Neural cell (in vitro differentiated cells): ENCODE results near the gene PSMG4. TPM values are rescaled to one million over a fixed set of nuclear protein-coding genes. Genes with fewer than 3 reads are reported as not detected.

Experiments used
- H2AFZ ChIP-seq: fragments of 200-600, 300-800 bp; sonication (generic), shearing (Covaris generic); 2 replicates; pipeline ENCODE4 v1.6.0; 2014; ENCODE audit warnings: low read depth, mild to moderate bottlenecking, antibody characterized with exemption, low read length, moderate library complexity
- H3F3A ChIP-seq: fragments of 200-600 bp; shearing (Covaris generic); 2 replicates; pipeline ENCODE4 v1.6.1; 2016; ENCODE audit warnings: mild to moderate bottlenecking, moderate library complexity, mixed read lengths, antibody characterized with exemption, low read length; ENCODE audit not compliant: insufficient read depth, poor library complexity, severe bottlenecking
- H3K27ac ChIP-seq: fragments of 200-600, 300-800 bp; sonication (generic), shearing (Covaris generic); 2 replicates; pipeline ENCODE4 v1.5.1; 2014; ENCODE audit warnings: mild to moderate bottlenecking, low read length, moderate library complexity
- H3K27me3 ChIP-seq: fragments of 300-800, 200-600 bp; sonication (generic), shearing (Covaris generic); 2 replicates; pipeline ENCODE4 v1.6.0; 2014; ENCODE audit warnings: mild to moderate bottlenecking, low read depth, low read length, moderate library complexity; ENCODE audit not compliant: insufficient read depth
- H3K36me3 ChIP-seq: fragments of 300-800, 200-600 bp; sonication (generic), shearing (Covaris generic); 2 replicates; pipeline ENCODE4 v1.5.1; 2014; ENCODE audit warnings: mild to moderate bottlenecking, antibody characterized with exemption, low read length, moderate library complexity; ENCODE audit not compliant: insufficient read depth
- H3K4me2 ChIP-seq: fragments of 300-800, 200-600 bp; sonication (generic), shearing (Covaris generic); 2 replicates; pipeline ENCODE4 v1.6.0; 2014; ENCODE audit warnings: mild to moderate bottlenecking, low read length
- H3K4me3 ChIP-seq: fragments of 300-800, 200-600 bp; sonication (generic), shearing (Covaris generic); 2 replicates; pipeline ENCODE4 v1.5.1; 2014; ENCODE audit warnings: mild to moderate bottlenecking, low read length, moderate library complexity
- H3K79me2 ChIP-seq: fragments of 200-600 bp; shearing (Covaris generic); replicated peaks from 2 replicates; pipeline ENCODE4 v1.6.0; 2014; ENCODE audit warnings: mild to moderate bottlenecking, low read length, moderate library complexity; ENCODE audit not compliant: insufficient read depth
- H3K9ac ChIP-seq: fragments of 300-800, 200-600 bp; sonication (generic), shearing (Covaris generic); 2 replicates; pipeline ENCODE4 v1.6.1; 2016; ENCODE audit warnings: mild to moderate bottlenecking, low read length, mixed read lengths
- H3K9me2 ChIP-seq: fragments of 200-600 bp; shearing (Covaris generic); 2 replicates; pipeline ENCODE4 v1.6.1; 2016; ENCODE audit warnings: mild to moderate bottlenecking, low read length, mixed read lengths; ENCODE audit not compliant: insufficient read depth
- H3K9me3 ChIP-seq: fragments of 200-600, 300-800 bp; sonication (generic), shearing (Covaris generic); 2 replicates; pipeline ENCODE4 v1.6.1; 2016; ENCODE audit warnings: mild to moderate bottlenecking, mixed run types, low read length, moderate library complexity, mixed read lengths
- H4K20me1 ChIP-seq: fragments of 200-600 bp; shearing (Covaris generic); 2 replicates; pipeline ENCODE4 v1.6.1; 2016; ENCODE audit warnings: mild to moderate bottlenecking, mixed run types; ENCODE audit not compliant: insufficient read depth
- CTCF ChIP-seq: fragments of 450-650 bp; IDR thresholded peaks from 2 replicates; pipeline ENCODE4 v1.5.1; 2014; ENCODE audit warnings: antibody characterized with exemption, mild to moderate bottlenecking, moderate library complexity; ENCODE audit not compliant: poor library complexity, severe bottlenecking
- EP300 ChIP-seq: fragments of 450-650 bp; conservative IDR thresholded peaks from 2 replicates; pipeline ENCODE4 v1.6.1; 2014; ENCODE audit warnings: antibody characterized with exemption, mild to moderate bottlenecking, moderate library complexity; ENCODE audit not compliant: poor library complexity, severe bottlenecking
- EZH2 ChIP-seq: fragments of 200-600, 300-800 bp; shearing (Covaris generic), sonication (generic); IDR thresholded peaks from 2 replicates; pipeline ENCODE4 v1.6.1; 2014; ENCODE audit warnings: antibody characterized with exemption, low read length, borderline replicate concordance, mild to moderate bottlenecking; ENCODE audit not compliant: insufficient read depth, poor library complexity, severe bottlenecking
- MXI1 ChIP-seq: fragments of 450-650 bp; conservative IDR thresholded peaks from 2 replicates; pipeline ENCODE4 v1.6.1; 2014; ENCODE audit warnings: antibody characterized with exemption, mild to moderate bottlenecking; ENCODE audit not compliant: poor library complexity, severe bottlenecking
- POLR2AphosphoS5 ChIP-seq: IDR thresholded peaks from 2 replicates; pipeline ENCODE4 v1.6.1; 2012
- RAD21 ChIP-seq: fragments of 450-650 bp; conservative IDR thresholded peaks from 2 replicates; pipeline ENCODE4 v1.6.1; 2014; ENCODE audit warnings: antibody characterized with exemption, mild to moderate bottlenecking, moderate library complexity
- REST ChIP-seq: IDR thresholded peaks from 2 replicates; pipeline ENCODE4 v1.6.1; 2012; ENCODE audit warnings: borderline replicate concordance
- SMC3 ChIP-seq: fragments of 450-650 bp; conservative IDR thresholded peaks from 2 replicates; pipeline ENCODE4 v1.6.1; 2014; ENCODE audit warnings: antibody characterized with exemption, mild to moderate bottlenecking, moderate library complexity; ENCODE audit not compliant: poor library complexity
- TAF1 ChIP-seq: IDR thresholded peaks from 2 replicates; pipeline ENCODE4 v1.6.1; 2012; ENCODE audit warnings: low read depth
- polyA plus RNA-seq: library from polyadenylated mRNA; depleted of rRNA; stranded (reverse); fragments of >200 nt; gene quantifications from 2 replicates; pipeline ENCODE4 v1.2.3, GENCODE V29; 2014

The PSMG4 gene
- polyA plus RNA-seq, 1 donor from 2014 or later = 52.0 TPM

- H3K36me3 ChIP-seq = peaks cover 4% of the 10 kb centered on the region
- no peak overlapping the region for H3K27ac ChIP-seq
- no peaks in the 10 kb centered on the region for H3K9me2 ChIP-seq
- H3K4me3 ChIP-seq = no peak overlapping the region
- H3K9me3 ChIP-seq = no peaks in the 10 kb centered on the region
- no peaks in the 10 kb centered on the region for H3K27me3 ChIP-seq
- no peak overlapping the region for H2AFZ ChIP-seq
- no peak overlapping the region for H3K4me2 ChIP-seq
- TF ChIP-seq TAF1 = no peak
- TF ChIP-seq CTCF = no peak
- TF ChIP-seq RAD21 = no peak
- no peak for TF ChIP-seq EP300
- no peak for TF ChIP-seq MXI1
- no peak for TF ChIP-seq SMC3
- no peak for TF ChIP-seq REST
- no peak for TF ChIP-seq POLR2AphosphoS5
- TF ChIP-seq EZH2 = no peak
- H4K20me1 ChIP-seq = no peaks in the 10 kb centered on the region
- H3K79me2 ChIP-seq = no peaks in the 10 kb centered on the region
- H3F3A ChIP-seq = no peaks in the 10 kb centered on the region
- H3K9ac ChIP-seq = no peak overlapping the region
Measured at GRCh38 chr6:3276174-3277167, 17.7 kb downstream of the PSMG4 start.

- no peaks in the 10 kb centered on the region for H3K9me3 ChIP-seq
- no peak overlapping the region for H3K9ac ChIP-seq
- H4K20me1 ChIP-seq = no peaks in the 10 kb centered on the region
- H3K9me2 ChIP-seq = no peaks in the 10 kb centered on the region
- H3K27ac ChIP-seq = no peak overlapping the region
- H3K27me3 ChIP-seq = no peaks in the 10 kb centered on the region
- TF ChIP-seq CTCF (no peak), EP300 (no peak)
- H3K4me2 ChIP-seq = no peak overlapping the region
- H3K36me3 ChIP-seq = peaks cover 4% of the 10 kb centered on the region
- H3K79me2 ChIP-seq = no peaks in the 10 kb centered on the region
- H3K4me3 ChIP-seq = no peak overlapping the region
- peaks cover 3% of the 10 kb centered on the region for H3F3A ChIP-seq
- H2AFZ ChIP-seq = no peak overlapping the region
Measured at GRCh38 chr6:3277251-3277650, 18.5 kb downstream of the PSMG4 start.
